B cell (primary cell): Measurements from ENCODE around the gene CD55. TPM values are rescaled to one million over a fixed set of nuclear protein-coding genes. Genes with fewer than 3 reads are reported as not detected.
A peak's percentile ranks its signal among the peaks of the same experiment; 100 is the strongest.

Source experiments
- ATAC-seq: fragments of 200-7000 bp; cut with Tn5 transposase; one replicate; pipeline ENCODE4 v1.10.0; 2021; ENCODE audit warnings: low read depth, mild to moderate bottlenecking, moderate number of reproducible peaks, moderate library complexity
- CTCF ChIA-PET: fragments of 350-600 bp; sonication (Branson Sonifier 250); formaldehyde crosslinking; loops from one replicate; lab custom pipeline; 2021; ENCODE audit warnings: antibody characterized with exemption, inconsistent platforms; lab: Charles Lee
- POLR2A ChIA-PET: fragments of 350-600 bp; sonication (Branson Sonifier 250); formaldehyde crosslinking; loops from one replicate; lab custom pipeline; 2021; ENCODE audit warnings: antibody characterized with exemption; lab: Charles Lee
- DNase-seq: peaks from one replicate; pipeline ENCODE4 v3.0.0; 2013
- H2AFZ ChIP-seq: 2 replicates; pipeline ENCODE4 v1.6.1; 2012; ENCODE audit warnings: mild to moderate bottlenecking, low read depth, low read length; ENCODE audit not compliant: insufficient read depth, poor library complexity, severe bottlenecking
- H3K27ac ChIP-seq, 2 donors: 1 replicate in 1 of 2; 2 replicates in 1 of 2; pipeline ENCODE4 v1.5.1; 2012 to 2013; ENCODE audit warnings: low read length in 2 of 2, mild to moderate bottlenecking in 2 of 2, moderate library complexity in 1 of 2
- H3K27me3 ChIP-seq, 4 experiments: fragments of 200-600 bp in 1 of 4; sonication (generic) in 1 of 4; replicated peaks in 1 of 4; 1 replicate in 2 of 4; 2 replicates in 2 of 4; pipeline versions ENCODE4 v1.6.1 to v1.7.0; 2013 to 2016; ENCODE audit warnings: low read length in 3 of 4, mild to moderate bottlenecking in 2 of 4, mixed read lengths in 1 of 4, moderate library complexity in 1 of 4; ENCODE audit not compliant: insufficient read depth in 4 of 4, control insufficient read depth in 3 of 4; ENCODE audit errors: control extremely low read depth in 1 of 4
- H3K36me3 ChIP-seq, 2 experiments: replicated peaks in 1 of 2; 1 replicate in 1 of 2; 2 replicates in 1 of 2; pipeline versions ENCODE4 v1.6.1 to v1.7.1; 2013; ENCODE audit warnings: low read length in 1 of 2; ENCODE audit not compliant: insufficient read depth in 2 of 2, control insufficient read depth in 1 of 2; ENCODE audit errors: control extremely low read depth in 1 of 2, extremely low read depth in 1 of 2
- H3K4me1 ChIP-seq, 2 donors: fragments of 200-600 bp in 1 of 2; sonication (generic) in 1 of 2; 1 replicate in 1 of 2; 2 replicates in 1 of 2; pipeline versions ENCODE4 v1.5.1 to v1.6.1; 2013 to 2017; ENCODE audit warnings: low read length in 2 of 2; ENCODE audit not compliant: control insufficient read depth in 2 of 2, insufficient read depth in 2 of 2
- H3K4me2 ChIP-seq: replicated peaks from 2 replicates; pipeline ENCODE3; 2012; ENCODE audit warnings: mild to moderate bottlenecking, low read depth, low read length; ENCODE audit not compliant: poor library complexity, severe bottlenecking
- H3K4me3 ChIP-seq, 5 experiments: fragments of 200-600 bp in 1 of 5; sonication (generic) in 1 of 5; 1 replicate in 3 of 5; 2 replicates in 2 of 5; pipeline versions ENCODE4 v1.5.1 to v1.7.0; 2011 to 2016; ENCODE audit warnings: low read length in 4 of 5, mild to moderate bottlenecking in 4 of 5, low read depth in 2 of 5, control low read depth in 1 of 5, moderate library complexity in 1 of 5; ENCODE audit not compliant: insufficient read depth in 1 of 5; ENCODE audit errors: control extremely low read depth in 1 of 5, extremely low read depth in 1 of 5
- H3K79me2 ChIP-seq: fragments of 200-600 bp; sonication (generic); one replicate; pipeline ENCODE4 v1.6.0; 2016; ENCODE audit warnings: low read length; ENCODE audit not compliant: control insufficient read depth, insufficient read depth
- H3K9ac ChIP-seq: fragments of 200-600 bp; sonication (generic); 2 replicates; pipeline ENCODE4 v1.6.1; 2017; ENCODE audit warnings: mild to moderate bottlenecking, low read length, moderate library complexity
- H3K9me3 ChIP-seq, 3 donors: one replicate each; pipeline versions ENCODE4 v1.6.1 to v1.7.1; 2013; ENCODE audit warnings: low read length in 2 of 3; ENCODE audit not compliant: control insufficient read depth in 2 of 3, insufficient read depth in 1 of 3; ENCODE audit errors: control extremely low read depth in 1 of 3
- H4K20me1 ChIP-seq: 2 replicates; pipeline ENCODE4 v1.6.0; 2012; ENCODE audit warnings: mild to moderate bottlenecking, low read length; ENCODE audit not compliant: insufficient read depth, control insufficient read depth, poor library complexity, severe bottlenecking
- H3K27ac Mint-ChIP-seq: one replicate; pipeline ENCODE4 v1.8.0; 2021; ENCODE audit warnings: mixed read lengths
- H3K27me3 Mint-ChIP-seq: one replicate; pipeline ENCODE4 v1.8.0; 2021; ENCODE audit warnings: mixed read lengths
- H3K4me1 Mint-ChIP-seq: one replicate; pipeline ENCODE4 v1.8.0; 2021; ENCODE audit warnings: mixed read lengths
- H3K4me3 Mint-ChIP-seq: one replicate; pipeline ENCODE4 v1.8.0; 2021; ENCODE audit warnings: mixed read lengths
- H3K9me3 Mint-ChIP-seq: one replicate; pipeline ENCODE4 v1.8.0; 2022; ENCODE audit warnings: mixed read lengths; ENCODE audit not compliant: insufficient read depth
- EZH2 ChIP-seq: IDR thresholded peaks from 2 replicates; pipeline ENCODE4 v1.6.1; 2012; ENCODE audit warnings: borderline replicate concordance, low read depth, mild to moderate bottlenecking, moderate library complexity, low read length; ENCODE audit not compliant: insufficient read depth, poor library complexity, severe bottlenecking
- WGBS: methylation state at CpG from one replicate; pipeline ENCODE4 v1.1.5; 2013; ENCODE audit warnings: missing lambda C conversion rate; ENCODE audit not compliant: insufficient coverage; 5-methylcytosine and 5-hydroxymethylcytosine counted together
- intact Hi-C: fragments of 100-400 bp; cut with micrococcal nuclease; formaldehyde crosslinking; loops from one replicate; pipeline ENCODE4 v1.10.0; 2022
- polyA plus RNA-seq: library from polyadenylated mRNA; depleted of rRNA; stranded (reverse); fragments of >200 nt; gene quantifications from 2 replicates; pipeline ENCODE4 v1.2.3, GENCODE V29; 2012
- total RNA-seq, 2 donors: library from RNA; stranded (reverse); fragments of 120-200 nt in 1 of 2; gene quantifications; 1 replicate in 1 of 2; 2 replicates in 1 of 2; pipeline versions ENCODE4 v1.2.3 to v1.2.4, GENCODE V29; 2013 to 2022
- TF ChIP-seq, protein P1 (sequence below): fragments of 200-600 bp; IDR thresholded peaks from one replicate; pipeline ENCODE4 v1.8.0; 2022; ENCODE audit warnings: antibody characterized with exemption, mild to moderate bottlenecking

Gene CD55
- total and polyA plus RNA-seq, 2 donors (not counting 1 experiment from before 2014, with no cell fraction given) = 98.3 to 239 TPM

GRCh38 chr1:207308451-207309190 is 12.9 kb upstream of the CD55 start:
- Histone ChIP-seq H3K79me2 (no peaks in the 10 kb centered on the region), H3K27me3 (no peaks in the 10 kb centered on the region), H3K4me2 (peak overlapping the region; percentile 65), H3K9ac (peak overlapping the region; percentile 14), H3K27ac (peak overlapping the region; percentile 58 to 88), H3K4me3 (peak overlapping the region in 1 of 5 experiments; percentile 30), H3K4me1 (peaks cover 18 to 23% of the 10 kb centered on the region in 2 donors), H3K9me3 (peaks cover 0 to 3% (median 0%) of the 10 kb centered on the region in 3 donors), H4K20me1 (no peaks in the 10 kb centered on the region), H2AFZ (no peak overlapping the region), H3K36me3 (no peaks in the 10 kb centered on the region)
- WGBS = no CpG with 5 or more reads among the region's 2 CpGs
- H3K27ac Mint-ChIP-seq = peak overlapping the region; percentile 78
- peak; percentile 45 for ATAC-seq
- POLR2A ChIA-PET = interaction anchor here (0.6 to 2.2 kb wide), 3 partner anchors 11 to 16 kb away, joined by 6 to 13 read pairs (median 7); partner anchors contain the start of gene CD55
- DNase-seq = peak; percentile 56
- H3K4me3 Mint-ChIP-seq = peak overlapping the region; percentile 26
- intact Hi-C loops = loop anchor here (1.0 kb wide), 1 partner anchor 9 kb away; no protein-coding TSS in a partner anchor
- H3K27me3 Mint-ChIP-seq = no peaks in the 10 kb centered on the region
- peaks cover 29% of the 10 kb centered on the region for H3K4me1 Mint-ChIP-seq
- TF ChIP-seq EZH2 = no peak
- TF ChIP-seq, protein P1, sequence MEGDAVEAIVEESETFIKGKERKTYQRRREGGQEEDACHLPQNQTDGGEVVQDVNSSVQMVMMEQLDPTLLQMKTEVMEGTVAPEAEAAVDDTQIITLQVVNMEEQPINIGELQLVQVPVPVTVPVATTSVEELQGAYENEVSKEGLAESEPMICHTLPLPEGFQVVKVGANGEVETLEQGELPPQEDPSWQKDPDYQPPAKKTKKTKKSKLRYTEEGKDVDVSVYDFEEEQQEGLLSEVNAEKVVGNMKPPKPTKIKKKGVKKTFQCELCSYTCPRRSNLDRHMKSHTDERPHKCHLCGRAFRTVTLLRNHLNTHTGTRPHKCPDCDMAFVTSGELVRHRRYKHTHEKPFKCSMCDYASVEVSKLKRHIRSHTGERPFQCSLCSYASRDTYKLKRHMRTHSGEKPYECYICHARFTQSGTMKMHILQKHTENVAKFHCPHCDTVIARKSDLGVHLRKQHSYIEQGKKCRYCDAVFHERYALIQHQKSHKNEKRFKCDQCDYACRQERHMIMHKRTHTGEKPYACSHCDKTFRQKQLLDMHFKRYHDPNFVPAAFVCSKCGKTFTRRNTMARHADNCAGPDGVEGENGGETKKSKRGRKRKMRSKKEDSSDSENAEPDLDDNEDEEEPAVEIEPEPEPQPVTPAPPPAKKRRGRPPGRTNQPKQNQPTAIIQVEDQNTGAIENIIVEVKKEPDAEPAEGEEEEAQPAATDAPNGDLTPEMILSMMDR = no peak
- H3K9me3 Mint-ChIP-seq = no peaks in the 10 kb centered on the region
- CTCF ChIA-PET = interaction anchor here (0.8 to 1.4 kb wide), 2 partner anchors 13 to 14 kb away, joined by 3 to 4 read pairs; partner anchors contain the start of gene CD55
